Stimulated activated CD4-positive, alpha-beta T cell treated with anti-CD3 and anti-CD28 coated beads, Interleukin-4, amount 100 ng/mL, for 1 hour (primary cell): ENCODE results near the gene DNAI1.
"Not testable (repeated sequence)": the region's sequence is repeated elsewhere in the genome, so short reads cannot be mapped to it uniquely, and the experiment has no call there.

Source experiments
- DNase-seq: peaks from one replicate; pipeline ENCODE4 v3.0.0-alpha.2; 2020

Gene DNAI1

DNA sequence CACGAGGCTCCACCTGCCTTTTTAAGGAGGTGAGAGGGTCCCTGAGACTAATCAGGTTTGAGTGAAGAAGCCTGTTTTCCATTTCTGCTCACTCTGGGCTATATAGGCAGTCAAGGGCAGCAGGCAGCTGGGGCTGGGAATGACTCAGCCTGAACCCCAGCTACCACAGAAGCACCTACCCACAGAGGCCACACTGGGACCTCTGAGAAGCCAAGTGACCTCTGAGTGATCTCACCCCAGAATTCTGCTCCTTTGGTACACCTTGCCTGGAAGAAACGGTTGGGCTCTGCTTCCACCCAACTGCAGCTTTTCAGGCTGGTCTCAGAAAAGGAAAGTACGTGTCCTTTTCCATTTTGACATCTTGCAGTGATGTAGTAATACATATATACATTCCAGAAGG is 7.1 kb upstream of the DNAI1 start:
- no peak for DNase-seq

- no peak for DNase-seq
Observed at GRCh38 chr9:34452568-34452967, 6.0 kb upstream of the DNAI1 start.

- peak; percentile 9 for DNase-seq
Observed at GRCh38 chr9:34454571-34455065, 4.0 kb upstream of the DNAI1 start.

DNA sequence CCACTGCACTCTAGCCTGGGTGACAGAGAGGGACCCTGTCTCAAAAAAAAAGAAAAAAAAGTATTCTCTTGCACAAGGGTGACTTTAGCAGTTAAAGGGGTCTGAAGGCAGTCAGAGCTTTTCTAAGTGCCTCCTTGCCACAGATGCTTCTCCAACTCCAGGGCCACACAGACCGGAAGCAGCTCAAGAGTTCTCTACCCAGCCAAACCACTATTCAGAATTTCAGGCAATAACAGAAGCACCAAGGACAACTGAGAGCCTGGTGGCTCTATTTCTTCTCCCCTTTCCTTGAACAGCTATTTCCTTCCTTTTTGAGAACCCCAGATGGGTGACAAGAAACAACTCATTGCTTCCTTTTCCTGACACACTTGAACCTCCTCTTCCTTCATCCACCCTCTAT is 2.5 kb upstream of the DNAI1 start:
- no peak for DNase-seq

- no peak for DNase-seq
Observed at GRCh38 chr9:34456746-34457145, 1.9 kb upstream of the DNAI1 start.

DNA sequence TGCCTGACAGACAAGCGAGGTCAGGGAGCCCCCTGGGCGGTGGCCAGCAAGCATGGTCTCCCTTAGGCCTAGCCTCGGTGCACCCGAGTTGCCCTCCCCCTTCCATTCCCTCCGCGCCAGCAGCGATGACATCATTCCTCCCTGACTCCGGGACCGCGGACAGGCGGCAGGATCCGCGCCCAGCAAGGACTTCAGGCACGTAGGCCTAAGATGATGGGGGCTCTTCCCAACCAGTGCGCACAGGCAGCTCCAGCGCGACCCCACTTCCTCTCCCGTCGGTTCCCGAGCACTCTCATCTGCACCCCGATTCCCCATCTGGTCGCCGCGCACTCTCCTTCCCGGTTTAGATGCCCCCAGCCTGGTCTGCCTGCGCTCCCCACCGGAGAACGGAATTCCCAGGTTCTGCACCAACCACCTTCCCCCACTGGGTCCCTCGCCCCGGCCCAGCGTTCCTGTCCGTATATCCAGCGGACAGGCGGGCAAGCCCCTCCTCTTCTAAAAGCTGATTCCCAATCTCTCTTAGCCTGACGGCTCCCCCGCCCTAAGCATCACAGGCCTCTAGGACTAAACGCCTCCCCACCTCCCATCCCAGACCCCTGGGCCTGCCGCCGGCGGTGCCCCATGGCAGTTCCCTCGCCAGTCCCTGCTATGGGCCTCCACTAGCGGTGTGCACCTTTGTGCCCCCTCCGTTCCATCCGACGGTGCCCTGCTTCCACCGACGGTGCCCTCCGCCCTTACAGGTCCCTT is 1.2 kb upstream of the DNAI1 start:
- DNase-seq, result no peak

GRCh38 chr9:34458959-34459340 is 345 bp downstream of the DNAI1 start:
- no peak for DNase-seq

DNA sequence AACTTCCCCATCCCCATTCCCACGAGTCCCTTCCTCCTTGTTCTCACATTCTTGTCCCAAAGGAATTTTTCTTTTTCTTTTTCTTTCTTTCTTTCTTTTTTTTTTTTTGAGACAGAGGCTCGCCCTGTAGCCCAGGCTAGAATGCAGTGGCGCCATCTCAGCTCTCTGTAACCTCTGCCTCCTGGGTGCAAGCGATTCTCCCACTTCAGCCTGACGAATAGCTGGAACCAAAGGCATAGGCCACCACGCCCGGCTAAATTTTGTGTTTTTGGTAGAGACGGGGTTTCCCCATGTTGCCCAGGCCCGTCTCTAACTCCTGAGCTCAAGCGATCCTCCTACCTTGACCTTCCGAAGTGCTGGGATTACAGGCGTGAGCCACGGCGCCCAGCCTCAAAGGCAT is 751 bp downstream of the DNAI1 start:
- DNase-seq, result no peak

GRCh38 chr9:34459941-34460340 is 1.3 kb downstream of the DNAI1 start:
- no peak for DNase-seq

DNA sequence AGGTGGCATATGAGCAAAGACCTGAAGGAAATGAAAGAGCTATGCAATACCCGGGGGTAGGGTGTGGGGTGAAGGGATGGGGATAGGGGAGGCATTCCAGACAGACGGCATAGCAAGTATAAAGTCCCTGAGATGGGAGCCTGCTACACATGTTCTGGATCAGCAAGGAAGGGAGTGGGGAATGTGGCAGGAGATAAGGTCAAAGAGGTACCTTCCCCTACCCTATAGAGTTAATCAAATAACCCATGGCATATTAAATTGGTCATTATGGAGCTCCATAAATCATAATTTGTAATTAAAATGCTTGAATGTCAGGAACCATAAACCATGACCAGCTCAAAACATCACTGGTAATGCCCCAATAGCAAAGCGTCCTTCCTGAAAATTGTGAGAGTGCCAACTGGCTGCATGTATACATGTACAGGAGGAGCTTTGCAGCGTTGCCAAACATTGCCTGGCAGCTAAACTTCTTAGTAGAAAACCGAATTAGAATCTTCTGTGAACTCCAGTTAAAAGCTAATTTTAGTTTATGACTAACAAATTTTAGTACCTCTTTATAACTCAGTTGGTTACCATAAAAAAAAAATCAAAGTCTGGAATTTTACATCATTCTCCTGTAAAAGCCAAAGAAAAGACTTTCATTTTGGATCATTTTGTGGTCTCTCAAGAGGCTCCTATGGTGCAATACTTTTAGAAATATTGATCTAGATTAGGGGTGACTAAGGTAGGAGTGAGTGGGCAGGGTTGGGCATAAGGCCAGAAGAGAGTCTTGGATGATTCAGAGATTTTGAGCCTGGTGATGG is 4.7 kb downstream of the DNAI1 start:
- peak; percentile 37 for DNase-seq

GRCh38 chr9:34463901-34464232 is 5.3 kb downstream of the DNAI1 start:
- no peak for DNase-seq

DNA sequence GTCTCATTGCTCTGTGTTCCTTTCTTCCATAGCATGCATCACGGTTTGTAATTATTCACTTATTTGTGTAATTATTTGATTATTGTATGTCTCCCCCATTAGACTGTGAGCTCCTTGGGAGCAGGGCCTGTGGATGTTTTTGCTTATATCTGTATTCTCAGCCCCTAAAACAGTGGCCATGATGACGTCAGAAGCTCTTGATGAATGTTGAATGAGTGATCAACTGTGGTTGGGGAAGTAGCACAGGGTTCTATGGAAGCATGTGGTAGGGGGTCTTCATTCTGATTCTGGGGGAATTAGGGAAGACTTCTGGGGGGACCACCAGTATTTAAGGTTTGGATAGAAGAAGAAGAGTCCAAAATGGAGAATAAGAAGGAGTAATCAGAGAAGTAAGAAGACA is 6.0 kb downstream of the DNAI1 start:
- DNase-seq, result no peak

DNA sequence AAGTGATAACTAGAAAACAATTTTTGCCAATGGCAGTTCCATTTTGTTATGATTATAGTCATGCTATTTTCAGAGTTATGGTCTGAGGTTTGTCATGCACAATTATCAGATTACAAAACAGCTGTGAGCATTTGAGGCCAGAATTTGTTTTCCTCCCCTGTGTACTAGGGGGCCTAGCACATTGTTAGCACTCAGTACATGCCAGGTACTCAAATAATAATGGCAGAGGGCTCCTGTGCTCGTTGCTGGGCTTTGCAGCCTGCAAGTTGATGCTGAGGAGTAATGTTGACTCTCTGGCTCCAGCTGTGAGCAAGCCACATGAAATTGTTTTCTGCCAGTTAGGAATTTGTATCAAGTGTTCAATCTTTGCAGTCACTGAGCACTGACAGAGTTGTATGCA is 6.9 kb downstream of the DNAI1 start:
- no peak for DNase-seq

DNA sequence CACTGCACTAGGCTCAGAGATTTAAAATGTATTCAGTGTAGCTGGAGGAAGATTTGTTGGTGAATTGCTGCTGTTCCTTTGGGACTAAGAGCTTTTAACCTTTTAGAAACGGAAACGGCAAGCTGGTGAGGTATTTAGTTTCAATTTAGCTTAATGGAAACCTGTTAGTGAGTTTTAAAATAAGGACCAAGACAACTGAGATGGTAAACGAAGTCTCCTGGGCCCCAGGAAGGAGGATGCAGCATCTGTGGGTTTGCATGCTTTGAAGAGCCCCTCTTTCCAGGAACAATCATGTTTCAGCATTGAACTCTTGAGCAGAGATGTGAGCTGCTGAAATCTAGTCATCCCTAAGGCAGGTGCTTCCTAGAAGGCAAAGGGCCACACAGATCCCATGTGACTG is 16.5 kb downstream of the DNAI1 start:
- no peak for DNase-seq

- DNase-seq, result no peak
Observed at GRCh38 chr9:34477541-34477940, 18.9 kb downstream of the DNAI1 start.

DNA sequence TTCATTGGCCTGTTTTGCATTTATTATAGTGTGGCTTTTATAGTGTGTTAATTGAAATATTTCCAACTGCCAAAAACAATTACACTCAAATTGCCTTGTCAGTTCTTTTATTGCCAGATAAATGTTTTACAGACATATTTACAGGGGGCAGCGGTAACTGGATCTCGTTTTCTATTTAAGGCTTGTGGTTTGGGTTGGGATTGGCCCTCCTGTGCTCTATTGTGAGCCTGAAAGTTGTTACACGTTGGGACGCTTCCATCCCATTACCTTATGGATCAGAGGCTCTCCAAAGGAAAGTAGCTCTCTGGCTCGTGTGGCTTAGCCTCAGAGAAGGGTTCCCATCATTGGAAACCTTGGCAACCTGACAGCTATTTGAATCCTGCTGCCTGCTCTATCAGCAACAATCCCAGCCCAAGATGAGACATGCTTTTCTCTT is 20.8 kb downstream of the DNAI1 start:
- no peak for DNase-seq

- DNase-seq, result not testable (repeated sequence)
Observed at GRCh38 chr9:34481620-34482019, 23.0 kb downstream of the DNAI1 start.

- not testable (repeated sequence) for DNase-seq
Observed at GRCh38 chr9:34482746-34483145, 24.1 kb downstream of the DNAI1 start.

DNA sequence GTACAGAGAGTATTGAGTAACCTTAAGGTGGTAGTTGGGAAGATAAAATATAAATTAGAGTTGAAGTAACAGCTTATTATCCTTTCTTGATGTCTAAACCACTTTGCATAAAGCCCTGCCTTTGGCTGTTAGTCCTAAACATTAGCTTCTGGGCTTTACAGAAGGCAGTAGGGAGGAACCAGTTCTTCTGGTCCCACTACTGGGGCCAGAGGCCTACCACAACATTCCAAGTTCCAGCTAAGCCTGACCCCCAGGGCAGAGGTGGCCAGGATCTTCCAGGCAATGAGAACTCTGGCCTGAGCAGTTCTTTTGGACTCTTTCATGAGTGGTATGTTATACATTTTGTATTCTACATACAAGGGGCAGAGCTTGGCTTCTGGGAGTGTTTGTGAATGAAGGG is 26.1 kb downstream of the DNAI1 start:
- DNase-seq, result no peak

DNA sequence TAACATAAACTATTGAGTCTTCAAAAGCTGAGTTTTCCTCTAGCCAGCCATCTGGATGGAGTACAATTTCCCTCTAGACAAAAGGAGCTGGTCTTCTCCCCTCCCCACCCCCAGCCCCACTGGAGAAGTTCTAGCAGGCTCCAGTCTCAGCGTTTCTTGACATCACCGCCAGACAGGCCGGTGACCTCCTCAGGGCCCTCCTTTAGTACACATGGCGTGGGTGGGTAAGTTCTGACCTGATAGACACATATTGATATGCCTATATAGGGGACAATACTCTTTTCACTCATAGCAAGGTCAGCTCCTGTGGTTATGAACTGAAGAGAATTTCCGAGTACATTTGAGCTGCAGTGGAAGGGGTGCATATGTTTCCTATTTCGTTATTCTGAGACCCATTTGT is 27.2 kb downstream of the DNAI1 start:
- DNase-seq, result no peak

DNA sequence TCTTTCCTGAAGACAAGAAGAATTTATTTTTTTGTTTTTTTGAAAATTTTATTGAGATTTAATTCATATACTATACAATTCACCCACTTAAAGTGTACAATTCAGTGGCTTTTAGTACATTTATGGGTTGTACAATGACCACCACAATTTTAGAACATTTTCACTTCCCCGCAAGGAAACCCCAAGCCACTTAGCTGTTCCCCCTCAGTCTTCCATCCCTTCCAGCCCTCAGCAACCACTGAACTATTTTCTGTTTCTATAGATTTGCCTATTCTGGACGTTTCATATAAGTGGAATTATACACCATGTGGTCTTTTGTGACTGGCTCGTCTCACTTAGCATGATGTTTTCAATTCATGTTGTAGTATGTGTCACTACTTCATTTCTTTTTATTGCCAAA is 28.0 kb downstream of the DNAI1 start:
- DNase-seq, result no peak

DNA sequence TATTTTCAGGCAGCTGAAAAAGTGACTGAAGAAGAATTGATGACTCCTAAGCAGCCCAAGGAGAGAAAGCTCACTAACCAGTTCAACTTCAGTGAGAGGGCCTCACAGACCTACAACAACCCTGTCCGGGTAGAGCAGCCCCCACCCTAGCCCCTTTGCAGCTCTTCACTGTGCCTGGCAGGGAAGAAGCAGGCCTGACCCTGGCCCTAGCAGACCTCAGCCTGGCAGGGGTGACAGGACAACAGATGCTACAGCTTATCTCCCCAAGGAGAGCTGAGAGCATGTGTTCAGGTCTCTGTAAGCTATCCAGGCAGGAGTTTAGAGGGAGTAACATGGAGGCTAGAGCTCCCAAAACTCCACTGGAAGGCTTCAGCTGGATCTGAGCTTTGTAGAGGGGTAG is 31.8 kb downstream of the DNAI1 start:
- no peak for DNase-seq

GRCh38 chr9:34490760-34491159 is 32.2 kb downstream of the DNAI1 start:
- no peak for DNase-seq

GRCh38 chr9:34491596-34491995 is 33.0 kb downstream of the DNAI1 start:
- no peak for DNase-seq

- no peak for DNase-seq
Observed at GRCh38 chr9:34492051-34492450, 33.4 kb downstream of the DNAI1 start.
